Adrenal gland (tissue), 12 donors: Measurements from ENCODE around the gene CFTR. TPM values are rescaled to one million over a fixed set of nuclear protein-coding genes. Genes with fewer than 3 reads are reported as not detected.
A peak's percentile ranks its signal among the peaks of the same experiment; 100 is the strongest.

Experiments
- DNase-seq, 7 donors: peaks; one replicate each; pipeline ENCODE4 v3.0.0-alpha.2; 2019 to 2020
- H3K27ac ChIP-seq, 5 donors: fragments of 200-600 bp; sonication (generic) in 4 of 5; 1 replicate in 3 of 5; 2 replicates in 2 of 5; pipeline versions ENCODE4 v1.5.1 to v1.8.0; 2016 to 2020; ENCODE audit warnings: mild to moderate bottlenecking in 1 of 5
- H3K27me3 ChIP-seq: fragments of 200-600 bp; 2 replicates; pipeline ENCODE4 v1.8.0; 2021
- H3K36me3 ChIP-seq, 2 donors: fragments of 200-600 bp; replicated peaks in 1 of 2; 1 replicate in 1 of 2; 2 replicates in 1 of 2; pipeline versions ENCODE4 v1.5.1 to v1.8.0; 2018 to 2022
- H3K4me1 ChIP-seq, 2 donors: fragments of 200-600 bp; replicated peaks in 1 of 2; 1 replicate in 1 of 2; 2 replicates in 1 of 2; pipeline versions ENCODE4 v1.5.1 to v1.8.0; 2018 to 2021
- H3K4me3 ChIP-seq, 4 donors: fragments of 200-600 bp; sonication (generic) in 3 of 4; one replicate each; pipeline ENCODE4 v1.5.1; 2016 to 2018
- H3K9me3 ChIP-seq, 3 donors: fragments of 200-600 bp; sonication (generic) in 1 of 3; replicated peaks in 1 of 3; 1 replicate in 2 of 3; 2 replicates in 1 of 3; pipeline versions ENCODE4 v1.5.1 to v1.8.0; 2016 to 2021
- CTCF ChIP-seq, 6 experiments: fragments of 450-650 bp in 4 of 6; fragments of 200-600 bp in 2 of 6; sonication (generic) in 1 of 6; IDR thresholded peaks; 1 replicate in 5 of 6; 2 replicates in 1 of 6; pipeline versions ENCODE4 v1.5.1 to v1.8.0; 2016 to 2021; ENCODE audit warnings: antibody characterized with exemption in 6 of 6, mild to moderate bottlenecking in 2 of 6, moderate library complexity in 1 of 6
- POLR2A ChIP-seq, 2 donors: fragments of 450-650 bp; IDR thresholded peaks; one replicate each; pipeline ENCODE4 v1.6.1; 2017; ENCODE audit warnings: antibody characterized with exemption in 2 of 2, mild to moderate bottlenecking in 2 of 2, moderate library complexity in 1 of 2
- WGBS, 4 donors: extraction: QIAGEN DNeasy Blood & Tissue Kit in 2 of 4; methylation state at CpG; one replicate each; pipeline versions ENCODE4 v1.1.5 to v1.1.7; 2013 to 2017; 5-methylcytosine and 5-hydroxymethylcytosine counted together
- intact Hi-C, 2 donors: fragments of 100-400 bp; cut with DNase I; formaldehyde crosslinking; loops; one replicate each; pipeline versions ENCODE4 v1.14.1 to v1.15.0; 2022 to 2023
- polyA plus RNA-seq, 3 donors: library from polyadenylated mRNA; stranded (reverse); fragments of 200-250 nt in 2 of 3; fragments of 350-450 nt in 1 of 3; fragmentation: Illumina TruSeq in 1 of 3; extraction: RNeasy Lipid Tissue Mini Kit (QIAGEN cat#74804) in 1 of 3; gene quantifications; one replicate each; pipeline ENCODE4 v1.2.3, GENCODE V29; 2013 to 2014
- total RNA-seq, 9 donors: library from RNA; depleted of rRNA in 4 of 9; stranded (reverse); fragments of >200 nt in 4 of 9; fragments of 120-200 nt in 1 of 9; fragmentation: NEBNext Ultra II Directional in 1 of 9; extraction: Animal tissue kit (Norgen Biotek cat#: 25700) in 1 of 9; gene quantifications; one replicate each; pipeline versions ENCODE4 v1.1.0 to v1.2.4, GENCODE V29; 2013 to 2023
- donor health status: healthy with polysubstance abuse.
- donor health status: Bipolar disorder and iron deficiency.
- donor health status: DM: yes; HTN: yes; CAD: no.
- donor health status: DM: no; HTN: no; CAD: no.
- donor health status: DM: no; HTN: no; CAD: no.
- donor health status: DM: yes; HTN: yes; CAD: no.

CFTR gene
- total and polyA plus RNA-seq, 12 donors, result 0.07 to 0.22 (median 0.08) TPM; not detected in 9

GRCh38 chr7:117478836-117479224, 995 bp upstream of the CFTR start:
- no peak for DNase-seq
- no peaks in the 10 kb centered on the region for H3K4me1 ChIP-seq
- TF ChIP-seq POLR2A (IDR thresholded peaks at IDR 0.05) (no peak), CTCF (IDR thresholded peaks at IDR 0.05) (no peak)
- intact Hi-C loops, result no loop called here
- no peak overlapping the region for H3K27ac ChIP-seq
- 31 to 50% (median 36%) methylated on average over 11 of the region's 11 CpGs for WGBS, 4 donors
- H3K9me3 ChIP-seq, result no peaks in the 10 kb centered on the region
- H3K27me3 ChIP-seq, result peaks cover 6% of the 10 kb centered on the region
- no peak overlapping the region for H3K4me3 ChIP-seq
- no peaks in the 10 kb centered on the region for H3K36me3 ChIP-seq

- H3K9me3 ChIP-seq, result no peaks in the 10 kb centered on the region
- 5 to 14% (median 6%) methylated on average over 11 of the region's 11 CpGs for WGBS, 4 donors
- H3K36me3 ChIP-seq, result no peaks in the 10 kb centered on the region
- no peak overlapping the region for H3K27ac ChIP-seq
- no peak for TF ChIP-seq CTCF (IDR thresholded peaks at IDR 0.05)
- intact Hi-C loops, result no loop called here
- H3K4me3 ChIP-seq, result peak overlapping the region in 1 of 4 donors; percentile 28
- DNase-seq, result no peak
- no peaks in the 10 kb centered on the region for H3K4me1 ChIP-seq
- H3K27me3 ChIP-seq, result peaks cover 6% of the 10 kb centered on the region
Observed at GRCh38 chr7:117480055-117480362, 184 bp downstream of the CFTR start.

DNA sequence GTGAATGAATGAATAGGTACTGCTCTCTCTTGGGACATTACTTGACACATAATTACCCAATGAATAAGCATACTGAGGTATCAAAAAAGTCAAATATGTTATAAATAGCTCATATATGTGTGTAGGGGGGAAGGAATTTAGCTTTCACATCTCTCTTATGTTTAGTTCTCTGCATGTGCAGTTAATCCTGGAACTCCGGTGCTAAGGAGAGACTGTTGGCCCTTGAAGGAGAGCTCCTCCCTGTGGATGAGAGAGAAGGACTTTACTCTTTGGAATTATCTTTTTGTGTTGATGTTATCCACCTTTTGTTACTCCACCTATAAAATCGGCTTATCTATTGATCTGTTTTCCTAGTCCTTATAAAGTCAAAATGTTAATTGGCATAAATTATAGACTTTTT, 1.2 kb downstream of the CFTR start:
- DNase-seq, result no peak
- Histone ChIP-seq H3K27ac (no peak overlapping the region), H3K4me3 (no peak overlapping the region), H3K27me3 (peaks cover 6% of the 10 kb centered on the region), H3K36me3 (no peaks in the 10 kb centered on the region), H3K9me3 (no peaks in the 10 kb centered on the region), H3K4me1 (no peaks in the 10 kb centered on the region)
- no peak for TF ChIP-seq CTCF (IDR thresholded peaks at IDR 0.05)
- no peak for TF ChIP-seq POLR2A (IDR thresholded peaks at IDR 0.05)
- intact Hi-C loops, result no loop called here
- 43 to 56% (median 49%) methylated on average over 2 of the region's 2 CpGs for WGBS, 4 donors

- Histone ChIP-seq H3K36me3 (no peaks in the 10 kb centered on the region), H3K4me1 (no peaks in the 10 kb centered on the region), H3K9me3 (no peaks in the 10 kb centered on the region), H3K27ac (no peak overlapping the region), H3K27me3 (peaks cover 6% of the 10 kb centered on the region), H3K4me3 (no peak overlapping the region)
- WGBS, 4 donors, result 32 to 41% (median 38%) methylated on average over 2 of the region's 2 CpGs
- TF ChIP-seq POLR2A (IDR thresholded peaks at IDR 0.05), result no peak
- TF ChIP-seq CTCF (IDR thresholded peaks at IDR 0.05), result no peak
- DNase-seq, result no peak
- intact Hi-C loops, result no loop called here
Observed at GRCh38 chr7:117485118-117485620, 5.3 kb downstream of the CFTR start.
